ENCODE results near the gene ELF4. TPM values are rescaled to one million over a fixed set of nuclear protein-coding genes. Genes with fewer than 3 reads are reported as not detected.
A peak's percentile ranks its signal among the peaks of the same experiment; 100 is the strongest.

The ELF4 gene
- total RNA-seq, 6 experiments from 2014 or later, result 21.9 to 35.9 (median 31.4) TPM

DNA sequence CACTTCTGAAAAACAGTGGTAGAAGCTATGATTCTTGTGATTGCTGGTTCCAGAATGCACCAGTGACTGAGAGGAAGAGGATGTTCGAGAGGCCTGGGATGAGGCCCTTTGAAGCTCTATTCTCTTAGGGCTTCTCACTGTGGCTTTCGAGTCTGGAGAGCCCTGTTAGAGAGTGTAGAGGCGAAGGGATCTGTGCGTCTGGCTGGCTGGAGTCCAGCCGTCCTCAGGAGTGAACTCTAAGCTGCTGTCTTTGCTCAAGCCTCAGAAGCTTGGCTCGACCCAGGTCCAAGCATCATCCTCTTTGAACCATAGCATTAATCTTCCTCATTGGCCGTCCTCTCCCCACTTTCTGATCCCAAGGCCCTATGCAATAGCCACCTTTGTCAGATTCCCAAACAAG lies 51.6 kb downstream of the ELF4 start:
- Mint-ChIP-seq H3K4me3 (no peak overlapping the region; the same call in 1 of the 2 replicates), H3K27ac (no peak overlapping the region), H3K36me3 (ENCODE audit: low read depth) (no peaks in the 10 kb centered on the region), H3K9me3 (no peaks in the 10 kb centered on the region), H3K27me3 (ENCODE audit: insufficient read depth) (peaks cover 4% of the 10 kb centered on the region), H3K4me1 (ENCODE audit: low read depth) (peaks cover 18% of the 10 kb centered on the region)
- TF ChIP-seq, protein P1, sequence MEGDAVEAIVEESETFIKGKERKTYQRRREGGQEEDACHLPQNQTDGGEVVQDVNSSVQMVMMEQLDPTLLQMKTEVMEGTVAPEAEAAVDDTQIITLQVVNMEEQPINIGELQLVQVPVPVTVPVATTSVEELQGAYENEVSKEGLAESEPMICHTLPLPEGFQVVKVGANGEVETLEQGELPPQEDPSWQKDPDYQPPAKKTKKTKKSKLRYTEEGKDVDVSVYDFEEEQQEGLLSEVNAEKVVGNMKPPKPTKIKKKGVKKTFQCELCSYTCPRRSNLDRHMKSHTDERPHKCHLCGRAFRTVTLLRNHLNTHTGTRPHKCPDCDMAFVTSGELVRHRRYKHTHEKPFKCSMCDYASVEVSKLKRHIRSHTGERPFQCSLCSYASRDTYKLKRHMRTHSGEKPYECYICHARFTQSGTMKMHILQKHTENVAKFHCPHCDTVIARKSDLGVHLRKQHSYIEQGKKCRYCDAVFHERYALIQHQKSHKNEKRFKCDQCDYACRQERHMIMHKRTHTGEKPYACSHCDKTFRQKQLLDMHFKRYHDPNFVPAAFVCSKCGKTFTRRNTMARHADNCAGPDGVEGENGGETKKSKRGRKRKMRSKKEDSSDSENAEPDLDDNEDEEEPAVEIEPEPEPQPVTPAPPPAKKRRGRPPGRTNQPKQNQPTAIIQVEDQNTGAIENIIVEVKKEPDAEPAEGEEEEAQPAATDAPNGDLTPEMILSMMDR (IDR thresholded peaks at IDR 0.05), result no peak
- DNase-seq, result no peak

DNA sequence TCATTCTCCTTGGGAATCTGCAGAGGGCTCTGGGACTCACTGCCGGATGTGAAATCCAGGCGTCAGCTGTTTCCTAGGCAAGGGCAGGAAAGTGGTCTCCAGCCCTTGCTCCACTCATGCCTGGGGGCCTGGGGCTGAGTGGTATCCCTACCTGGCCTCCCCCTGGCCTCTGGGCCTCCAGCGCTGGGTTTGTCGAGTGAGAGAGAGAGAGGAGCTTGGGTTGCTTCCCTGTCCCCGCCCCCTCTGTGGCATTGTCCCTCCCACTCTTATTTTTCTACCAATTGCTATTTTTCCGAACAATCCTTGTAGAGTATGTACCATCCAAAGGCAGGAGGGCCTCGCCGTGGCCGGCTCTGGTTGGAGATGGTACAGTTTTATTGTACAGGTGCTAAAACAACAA lies 53.1 kb downstream of the ELF4 start:
- DNase-seq, result no peak
- no peak overlapping the region for H3K27ac Mint-ChIP-seq
- peaks cover 18% of the 10 kb centered on the region for H3K4me1 Mint-ChIP-seq (ENCODE audit: low read depth)
- H3K27me3 Mint-ChIP-seq (ENCODE audit: insufficient read depth), result peaks cover 2% of the 10 kb centered on the region
- H3K36me3 Mint-ChIP-seq (ENCODE audit: low read depth), result no peaks in the 10 kb centered on the region
- H3K9me3 Mint-ChIP-seq, result no peaks in the 10 kb centered on the region
- TF ChIP-seq, protein P1 (IDR thresholded peaks at IDR 0.05), result no peak
- no peak overlapping the region for H3K4me3 Mint-ChIP-seq

- Mint-ChIP-seq H3K36me3 (ENCODE audit: low read depth) (no peaks in the 10 kb centered on the region), H3K4me1 (ENCODE audit: low read depth) (peaks cover 18% of the 10 kb centered on the region), H3K27ac (no peak overlapping the region), H3K9me3 (no peaks in the 10 kb centered on the region), H3K4me3 (no peak overlapping the region), H3K27me3 (ENCODE audit: insufficient read depth) (peaks cover 2% of the 10 kb centered on the region; the same call in 1 of the 2 replicates)
- TF ChIP-seq, protein P1 (IDR thresholded peaks at IDR 0.05), result no peak
- no peak for DNase-seq
Observed at GRCh38 chrX:130055899-130056298, 54.4 kb downstream of the ELF4 start.

DNA sequence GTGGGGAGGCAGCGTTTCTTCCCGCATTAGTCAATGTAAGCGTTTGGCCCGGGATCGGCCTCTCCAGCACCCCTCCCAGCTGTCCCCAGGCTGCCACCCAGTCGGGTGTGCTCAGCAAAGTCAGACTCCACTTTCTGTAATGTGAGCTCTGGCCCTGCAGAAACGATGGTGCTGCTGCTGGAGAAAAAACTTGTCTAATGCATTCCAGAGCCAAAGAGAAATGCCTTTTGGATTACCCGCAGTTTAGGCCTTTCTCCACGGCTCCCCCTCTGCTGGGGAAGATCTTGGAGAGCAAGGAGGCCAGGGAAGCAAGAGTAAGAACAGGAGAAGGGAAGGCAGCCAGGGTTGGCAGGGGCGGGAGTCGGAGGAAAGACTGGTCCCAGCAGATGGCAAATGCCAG lies 55.2 kb downstream of the ELF4 start:
- no peaks in the 10 kb centered on the region for H3K36me3 Mint-ChIP-seq (ENCODE audit: low read depth)
- peak; percentile 74 for DNase-seq
- H3K9me3 Mint-ChIP-seq, result no peaks in the 10 kb centered on the region
- H3K4me1 Mint-ChIP-seq (ENCODE audit: low read depth), result peaks cover 18% of the 10 kb centered on the region
- H3K27me3 Mint-ChIP-seq (ENCODE audit: insufficient read depth), result peaks cover 2% of the 10 kb centered on the region; the same call in 1 of the 2 replicates
- peak overlapping the region; percentile 26; the same call in 1 of the 2 replicates for H3K4me3 Mint-ChIP-seq
- TF ChIP-seq, protein P1 (IDR thresholded peaks at IDR 0.05), result no peak
- peak overlapping the region; percentile 62 for H3K27ac Mint-ChIP-seq

GRCh38 chrX:130053236-130053635 lies 57.1 kb downstream of the ELF4 start:
- Mint-ChIP-seq H3K4me3 (no peak overlapping the region), H3K27me3 (ENCODE audit: insufficient read depth) (peaks cover 2% of the 10 kb centered on the region; the same call in 1 of the 2 replicates), H3K36me3 (ENCODE audit: low read depth) (no peaks in the 10 kb centered on the region), H3K27ac (no peak overlapping the region), H3K9me3 (no peaks in the 10 kb centered on the region), H3K4me1 (ENCODE audit: low read depth) (peaks cover 18% of the 10 kb centered on the region)
- DNase-seq, result no peak
- TF ChIP-seq, protein P1 (IDR thresholded peaks at IDR 0.05), result no peak

All from HFFc6 (cell line).